ENCODE data around the gene MACROD2.

Gene MACROD2

GRCh38 chr20:14775778-14776177 lies 780.5 kb downstream of the MACROD2 start:
- H3K36me3 ChIP-seq (ENCODE audit: control insufficient read depth in 1 of 2, insufficient read depth in 2 of 2, low read length in 2 of 2) = no peaks in the 10 kb centered on the region
- H3K4me1 ChIP-seq (ENCODE audit: control insufficient read depth in 1 of 2, insufficient read depth in 2 of 2, low read length in 2 of 2) = peaks cover 0 to 7% of the 10 kb centered on the region in 2 donors
- H3K9me3 ChIP-seq (ENCODE audit: control insufficient read depth in 1 of 2, low read length in 2 of 2) = no peaks in the 10 kb centered on the region
- H3K27me3 ChIP-seq (ENCODE audit: low read depth, low read length) = no peaks in the 10 kb centered on the region
- no peak overlapping the region for H3K27ac ChIP-seq (ENCODE audit: low read length)
- H3K4me3 ChIP-seq (ENCODE audit: low read depth in 1 of 2, low read length in 2 of 2) = no peak overlapping the region

DNA sequence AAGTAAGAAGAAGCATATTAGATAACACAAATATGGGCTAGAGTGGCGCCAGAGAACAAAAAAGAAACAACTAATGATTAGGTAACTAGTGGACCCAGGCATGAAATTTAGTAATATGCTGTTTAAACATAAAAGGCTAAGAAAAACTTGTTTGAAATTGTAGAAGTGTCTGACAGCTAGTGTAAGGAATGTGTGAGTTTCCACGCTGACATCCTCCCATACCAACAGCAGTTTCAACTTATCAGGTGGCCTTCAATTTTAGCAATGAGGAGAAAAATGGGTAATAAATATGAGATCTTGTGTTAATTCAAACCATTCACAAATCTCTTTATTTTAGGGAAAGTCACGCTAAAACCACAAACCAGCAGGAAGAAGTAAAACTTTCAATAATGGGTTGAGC lies 782.3 kb downstream of the MACROD2 start:
- Histone ChIP-seq H3K4me3 (ENCODE audit: low read depth in 1 of 2, low read length in 2 of 2) (no peak overlapping the region), H3K27me3 (ENCODE audit: low read depth, low read length) (no peaks in the 10 kb centered on the region), H3K9me3 (ENCODE audit: control insufficient read depth in 1 of 2, low read length in 2 of 2) (no peaks in the 10 kb centered on the region), H3K27ac (ENCODE audit: low read length) (no peak overlapping the region), H3K4me1 (ENCODE audit: control insufficient read depth in 1 of 2, insufficient read depth in 2 of 2, low read length in 2 of 2) (peaks cover 0 to 7% of the 10 kb centered on the region in 2 donors), H3K36me3 (ENCODE audit: control insufficient read depth in 1 of 2, insufficient read depth in 2 of 2, low read length in 2 of 2) (no peaks in the 10 kb centered on the region)

- Histone ChIP-seq H3K4me1 (ENCODE audit: control insufficient read depth in 1 of 2, insufficient read depth in 2 of 2, low read length in 2 of 2) (peaks cover 0 to 7% of the 10 kb centered on the region in 2 donors), H3K36me3 (ENCODE audit: control insufficient read depth in 1 of 2, insufficient read depth in 2 of 2, low read length in 2 of 2) (no peaks in the 10 kb centered on the region), H3K4me3 (ENCODE audit: low read depth in 1 of 2, low read length in 2 of 2) (no peak overlapping the region), H3K27ac (ENCODE audit: low read length) (no peak overlapping the region), H3K9me3 (ENCODE audit: control insufficient read depth in 1 of 2, low read length in 2 of 2) (no peaks in the 10 kb centered on the region), H3K27me3 (ENCODE audit: low read depth, low read length) (no peaks in the 10 kb centered on the region)
Measured at GRCh38 chr20:14778096-14778495, 782.8 kb downstream of the MACROD2 start.

GRCh38 chr20:14778875-14779274 lies 783.6 kb downstream of the MACROD2 start:
- H3K27me3 ChIP-seq (ENCODE audit: low read depth, low read length) = no peaks in the 10 kb centered on the region
- H3K4me3 ChIP-seq (ENCODE audit: low read depth in 1 of 2, low read length in 2 of 2) = no peak overlapping the region
- H3K36me3 ChIP-seq (ENCODE audit: control insufficient read depth in 1 of 2, insufficient read depth in 2 of 2, low read length in 2 of 2) = no peaks in the 10 kb centered on the region
- no peak overlapping the region for H3K27ac ChIP-seq (ENCODE audit: low read length)
- no peaks in the 10 kb centered on the region for H3K9me3 ChIP-seq (ENCODE audit: control insufficient read depth in 1 of 2, low read length in 2 of 2)
- H3K4me1 ChIP-seq (ENCODE audit: control insufficient read depth in 1 of 2, insufficient read depth in 2 of 2, low read length in 2 of 2) = peaks cover 0 to 7% of the 10 kb centered on the region in 2 donors

DNA sequence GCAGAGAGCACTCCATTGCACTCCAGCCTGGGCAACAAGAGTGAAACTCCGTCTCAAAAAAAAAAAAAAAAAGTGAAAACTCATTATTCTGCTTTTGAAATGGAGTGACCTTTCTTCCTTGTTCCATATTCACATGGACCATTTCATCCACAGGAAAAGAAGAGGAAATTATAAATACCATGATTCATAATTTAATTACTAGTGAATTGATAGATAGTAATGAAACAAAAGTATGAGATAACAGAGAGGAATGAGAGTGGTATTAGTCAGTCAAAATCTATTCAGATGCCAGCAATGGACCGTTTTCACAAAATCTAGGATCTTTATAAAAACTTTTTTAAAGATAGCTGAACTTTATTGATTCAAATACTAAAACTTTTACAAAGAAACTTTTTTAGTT lies 785.2 kb downstream of the MACROD2 start:
- Histone ChIP-seq H3K27me3 (ENCODE audit: low read depth, low read length) (no peaks in the 10 kb centered on the region), H3K9me3 (ENCODE audit: control insufficient read depth in 1 of 2, low read length in 2 of 2) (no peaks in the 10 kb centered on the region), H3K4me1 (ENCODE audit: control insufficient read depth in 1 of 2, insufficient read depth in 2 of 2, low read length in 2 of 2) (peaks cover 0 to 7% of the 10 kb centered on the region in 2 donors), H3K27ac (ENCODE audit: low read length) (no peak overlapping the region), H3K36me3 (ENCODE audit: control insufficient read depth in 1 of 2, insufficient read depth in 2 of 2, low read length in 2 of 2) (no peaks in the 10 kb centered on the region), H3K4me3 (ENCODE audit: low read depth in 1 of 2, low read length in 2 of 2) (no peak overlapping the region)

DNA sequence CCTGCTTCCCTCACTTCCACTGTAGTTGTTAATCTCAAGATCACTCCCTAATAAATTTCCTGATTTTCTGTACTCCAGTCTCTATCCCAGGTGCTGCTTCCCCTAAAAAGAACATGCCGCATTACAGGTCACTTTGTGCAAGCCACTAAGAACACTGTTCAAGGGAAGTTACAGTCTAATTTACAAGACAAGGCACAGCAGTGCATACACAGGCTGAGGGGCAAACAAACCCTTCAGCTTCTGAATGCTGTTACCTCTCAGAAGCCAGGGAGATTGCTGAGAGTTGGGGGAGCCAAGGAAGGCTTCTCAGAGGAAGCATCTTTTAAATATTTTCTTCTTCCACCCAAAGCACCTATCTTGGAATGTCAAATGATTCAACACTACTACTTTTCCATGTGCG lies 787.4 kb downstream of the MACROD2 start:
- Histone ChIP-seq H3K27ac (ENCODE audit: low read length) (no peak overlapping the region), H3K4me1 (ENCODE audit: control insufficient read depth in 1 of 2, insufficient read depth in 2 of 2, low read length in 2 of 2) (no peaks in the 10 kb centered on the region), H3K27me3 (ENCODE audit: low read depth, low read length) (no peaks in the 10 kb centered on the region), H3K9me3 (ENCODE audit: control insufficient read depth in 1 of 2, low read length in 2 of 2) (no peaks in the 10 kb centered on the region), H3K36me3 (ENCODE audit: control insufficient read depth in 1 of 2, insufficient read depth in 2 of 2, low read length in 2 of 2) (no peaks in the 10 kb centered on the region), H3K4me3 (ENCODE audit: low read depth in 1 of 2, low read length in 2 of 2) (no peak overlapping the region)

- Histone ChIP-seq H3K27ac (ENCODE audit: low read length) (no peak overlapping the region), H3K36me3 (ENCODE audit: control insufficient read depth in 1 of 2, insufficient read depth in 2 of 2, low read length in 2 of 2) (no peaks in the 10 kb centered on the region), H3K27me3 (ENCODE audit: low read depth, low read length) (no peaks in the 10 kb centered on the region), H3K4me3 (ENCODE audit: low read depth in 1 of 2, low read length in 2 of 2) (no peak overlapping the region), H3K4me1 (ENCODE audit: control insufficient read depth in 1 of 2, insufficient read depth in 2 of 2, low read length in 2 of 2) (no peaks in the 10 kb centered on the region), H3K9me3 (ENCODE audit: control insufficient read depth in 1 of 2, low read length in 2 of 2) (no peaks in the 10 kb centered on the region)
Measured at GRCh38 chr20:14783766-14784165, 788.5 kb downstream of the MACROD2 start.

GRCh38 chr20:14785065-14785743 lies 789.9 kb downstream of the MACROD2 start:
- Histone ChIP-seq H3K4me1 (ENCODE audit: control insufficient read depth in 1 of 2, insufficient read depth in 2 of 2, low read length in 2 of 2) (no peaks in the 10 kb centered on the region), H3K27ac (ENCODE audit: low read length) (no peak overlapping the region), H3K4me3 (ENCODE audit: low read depth in 1 of 2, low read length in 2 of 2) (no peak overlapping the region), H3K27me3 (ENCODE audit: low read depth, low read length) (no peaks in the 10 kb centered on the region), H3K9me3 (ENCODE audit: control insufficient read depth in 1 of 2, low read length in 2 of 2) (no peaks in the 10 kb centered on the region), H3K36me3 (ENCODE audit: control insufficient read depth in 1 of 2, insufficient read depth in 2 of 2, low read length in 2 of 2) (no peaks in the 10 kb centered on the region)

DNA sequence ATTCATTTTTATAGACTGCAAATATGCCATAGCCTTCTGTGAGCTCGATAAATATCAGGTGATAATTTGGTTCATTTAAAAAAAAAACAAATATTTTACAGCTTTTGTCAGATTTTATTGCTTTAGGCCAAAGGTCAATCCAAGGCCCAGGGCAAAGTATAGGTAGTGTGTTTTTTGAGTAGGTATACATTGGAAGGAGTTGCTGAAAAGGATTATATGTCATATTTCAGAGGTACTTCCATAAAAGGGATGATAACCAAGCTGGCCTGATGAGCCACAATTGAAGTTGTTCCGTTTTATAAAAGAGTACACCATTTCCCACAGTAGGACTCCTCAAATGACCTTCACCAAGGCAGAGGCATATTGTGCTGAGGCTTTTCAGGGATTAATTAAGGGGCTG lies 794.9 kb downstream of the MACROD2 start:
- no peaks in the 10 kb centered on the region for H3K4me1 ChIP-seq (ENCODE audit: control insufficient read depth in 1 of 2, insufficient read depth in 2 of 2, low read length in 2 of 2)
- no peaks in the 10 kb centered on the region for H3K9me3 ChIP-seq (ENCODE audit: control insufficient read depth in 1 of 2, low read length in 2 of 2)
- no peaks in the 10 kb centered on the region for H3K27me3 ChIP-seq (ENCODE audit: low read depth, low read length)
- H3K27ac ChIP-seq (ENCODE audit: low read length) = no peak overlapping the region
- H3K4me3 ChIP-seq (ENCODE audit: low read depth in 1 of 2, low read length in 2 of 2) = no peak overlapping the region
- no peaks in the 10 kb centered on the region for H3K36me3 ChIP-seq (ENCODE audit: control insufficient read depth in 1 of 2, insufficient read depth in 2 of 2, low read length in 2 of 2)

GRCh38 chr20:14790771-14791620 lies 795.7 kb downstream of the MACROD2 start:
- H3K4me1 ChIP-seq (ENCODE audit: control insufficient read depth in 1 of 2, insufficient read depth in 2 of 2, low read length in 2 of 2) = no peaks in the 10 kb centered on the region
- no peak overlapping the region for H3K4me3 ChIP-seq (ENCODE audit: low read depth in 1 of 2, low read length in 2 of 2)
- no peaks in the 10 kb centered on the region for H3K27me3 ChIP-seq (ENCODE audit: low read depth, low read length)
- no peak overlapping the region for H3K27ac ChIP-seq (ENCODE audit: low read length)
- no peaks in the 10 kb centered on the region for H3K9me3 ChIP-seq (ENCODE audit: control insufficient read depth in 1 of 2, low read length in 2 of 2)
- H3K36me3 ChIP-seq (ENCODE audit: control insufficient read depth in 1 of 2, insufficient read depth in 2 of 2, low read length in 2 of 2) = no peaks in the 10 kb centered on the region

GRCh38 chr20:14792915-14793314 lies 797.6 kb downstream of the MACROD2 start:
- Histone ChIP-seq H3K27ac (ENCODE audit: low read length) (no peak overlapping the region), H3K4me3 (ENCODE audit: low read depth in 1 of 2, low read length in 2 of 2) (no peak overlapping the region), H3K4me1 (ENCODE audit: control insufficient read depth in 1 of 2, insufficient read depth in 2 of 2, low read length in 2 of 2) (no peaks in the 10 kb centered on the region), H3K9me3 (ENCODE audit: control insufficient read depth in 1 of 2, low read length in 2 of 2) (no peaks in the 10 kb centered on the region), H3K27me3 (ENCODE audit: low read depth, low read length) (no peaks in the 10 kb centered on the region), H3K36me3 (ENCODE audit: control insufficient read depth in 1 of 2, insufficient read depth in 2 of 2, low read length in 2 of 2) (no peaks in the 10 kb centered on the region)

Measured in muscle layer of duodenum (tissue), 2 donors.